GM19468 (cell line): ENCODE measurements around the gene CEACAM8.
"Not testable (repeated sequence)": the region's sequence is repeated elsewhere in the genome, so short reads cannot be mapped to it uniquely, and the experiment has no call there.

Source experiments
- ATAC-seq: cut with Tn5 transposase; IDR thresholded peaks from one replicate; pipeline ENCODE4 v1.9.1; 2021; ENCODE audit warnings: mild to moderate bottlenecking, moderate library complexity, moderate number of reproducible peaks; ENCODE audit not compliant: unreplicated experiment; ENCODE audit errors: extremely low read depth

The CEACAM8 gene

DNA sequence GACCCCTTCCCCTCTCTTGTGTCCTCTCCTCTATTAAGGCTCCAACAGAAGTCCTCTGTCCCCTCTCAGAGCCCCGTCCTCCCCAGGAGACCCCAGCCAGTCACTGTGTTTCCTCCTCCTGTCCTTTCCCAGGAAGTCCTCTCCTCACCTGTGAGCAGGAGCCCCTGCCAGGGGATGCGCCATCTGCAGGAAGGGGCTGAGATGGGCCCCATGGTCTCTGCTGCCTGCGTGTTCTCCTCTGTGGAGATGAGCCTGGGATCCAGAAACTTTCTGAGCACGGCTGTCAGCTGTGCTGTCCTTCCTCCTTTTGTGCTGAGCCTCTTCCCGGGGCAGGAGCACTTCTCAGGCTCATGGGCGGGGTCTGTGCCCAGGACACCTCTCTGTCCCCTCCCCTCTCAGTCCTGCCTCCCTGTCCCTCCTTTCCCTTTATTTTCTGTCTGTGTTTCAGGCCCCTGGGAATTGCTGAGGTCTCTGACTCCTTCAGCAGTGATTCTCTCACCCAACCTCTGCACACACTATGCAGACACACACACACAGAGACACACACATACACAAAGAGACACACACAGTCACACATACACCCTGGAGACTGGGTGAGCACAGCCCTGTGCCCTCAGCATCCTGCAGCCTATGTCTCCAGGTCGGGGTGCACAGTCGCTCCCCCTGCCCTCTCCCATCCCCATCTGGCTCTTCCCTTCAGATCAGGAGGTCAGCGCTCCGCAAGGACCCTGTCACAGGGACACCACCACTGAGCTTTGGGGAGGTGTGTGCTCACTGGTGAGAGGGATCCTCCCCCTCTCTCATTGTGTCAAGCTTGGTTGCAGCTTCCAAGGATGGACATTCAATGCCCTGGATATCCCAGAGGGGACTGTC lies at the start of gene CEACAM8:
Gene CEACAM8 (minus strand): TSS at position 308 of the 873 bp plus-strand sequence. CDS start 96 bp downstream, at position 212.
- ATAC-seq, result no peak

DNA sequence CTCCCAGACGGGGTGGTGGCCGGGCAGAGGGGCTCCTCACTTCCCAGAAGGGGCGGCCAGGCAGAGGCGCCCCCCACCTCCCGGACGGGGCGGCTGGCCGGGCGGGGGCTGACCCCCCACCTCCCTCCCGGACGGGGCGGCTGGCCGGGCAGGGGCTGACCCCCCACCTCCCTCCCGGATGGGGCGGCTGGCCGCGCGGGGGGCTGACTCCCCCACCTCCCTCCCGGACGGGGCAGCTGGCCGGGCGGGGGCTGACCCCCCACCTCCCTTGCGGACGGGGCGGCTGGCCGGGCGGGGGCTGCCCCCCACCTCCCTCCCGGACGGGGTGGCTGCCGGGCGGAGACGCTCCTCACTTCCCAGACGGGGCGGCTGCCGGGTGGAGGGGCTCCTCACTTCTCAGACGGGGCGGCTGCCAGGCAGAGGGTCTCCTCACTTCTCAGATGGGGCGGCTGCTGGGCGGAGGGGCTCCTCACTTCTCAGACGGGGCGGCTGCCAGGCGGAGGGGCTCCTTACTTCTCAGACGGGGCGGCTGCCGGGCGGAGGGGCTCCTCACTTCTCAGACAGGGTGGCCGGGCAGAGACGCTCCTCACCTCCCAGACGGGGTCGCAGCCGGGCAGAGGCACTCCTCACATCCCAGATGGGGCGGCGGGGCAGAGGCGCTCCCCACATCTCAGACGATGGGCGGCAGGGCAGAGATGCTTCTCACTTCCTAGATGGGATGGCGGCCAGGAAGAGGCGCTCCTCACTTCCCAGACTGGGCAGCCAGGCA lies 44.8 kb upstream of the CEACAM8 start:
- ATAC-seq, result not testable (repeated sequence)

DNA sequence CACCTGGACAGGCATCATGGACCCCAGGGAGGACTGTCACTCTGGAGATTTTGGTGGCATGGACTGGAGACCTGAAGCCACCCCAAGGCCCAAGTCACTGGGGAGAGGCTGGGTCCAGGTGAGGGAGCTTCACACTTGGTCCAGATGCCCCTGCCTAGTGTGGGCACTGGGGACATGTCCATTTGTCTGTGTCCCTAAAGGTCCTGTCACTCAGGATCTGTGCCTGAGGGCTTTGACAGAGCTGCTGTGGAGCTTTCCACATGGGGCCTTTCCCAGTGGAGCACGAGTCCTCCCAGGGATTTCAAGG lies 40.5 kb upstream of the CEACAM8 start:
- ATAC-seq, result no peak

DNA sequence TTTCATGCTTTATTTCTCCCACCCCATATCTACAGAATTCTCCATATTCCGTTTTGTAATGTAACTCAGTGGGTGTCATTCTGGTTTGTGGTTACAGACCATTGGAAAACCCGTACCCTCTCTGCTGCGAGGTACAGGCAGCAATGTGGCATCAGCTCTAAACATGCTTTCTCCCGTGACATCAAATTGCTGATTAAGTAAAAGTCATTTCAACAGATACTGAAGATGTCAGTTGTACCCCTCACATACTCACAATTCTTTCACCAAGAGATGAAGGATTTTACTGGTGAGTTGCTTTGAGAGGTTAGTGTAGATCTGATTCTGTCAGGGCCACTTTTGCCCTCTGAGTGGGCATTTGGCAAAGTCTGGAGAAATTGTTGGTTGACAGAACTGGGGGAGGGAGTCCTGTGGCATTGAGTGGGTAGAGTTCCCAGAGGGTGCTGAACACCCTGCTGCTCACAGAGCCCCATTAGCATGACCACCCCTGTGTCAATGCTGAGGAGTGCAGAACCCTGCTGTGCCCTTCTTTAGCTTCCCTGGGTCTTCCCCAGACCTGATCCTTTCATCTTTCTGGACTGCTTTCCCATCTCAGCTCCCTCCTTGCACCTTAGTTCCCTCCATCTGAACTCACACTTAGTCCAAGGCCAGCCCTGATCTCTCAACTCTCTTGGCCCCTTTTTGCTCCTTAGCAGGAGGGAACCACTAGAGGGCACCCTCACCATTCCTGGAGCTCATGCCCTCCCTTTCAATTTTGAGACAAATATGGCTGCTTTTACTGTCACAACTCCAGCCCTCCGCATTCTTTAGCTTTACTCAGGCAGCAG lies 39.9 kb upstream of the CEACAM8 start:
- ATAC-seq, result no peak

DNA sequence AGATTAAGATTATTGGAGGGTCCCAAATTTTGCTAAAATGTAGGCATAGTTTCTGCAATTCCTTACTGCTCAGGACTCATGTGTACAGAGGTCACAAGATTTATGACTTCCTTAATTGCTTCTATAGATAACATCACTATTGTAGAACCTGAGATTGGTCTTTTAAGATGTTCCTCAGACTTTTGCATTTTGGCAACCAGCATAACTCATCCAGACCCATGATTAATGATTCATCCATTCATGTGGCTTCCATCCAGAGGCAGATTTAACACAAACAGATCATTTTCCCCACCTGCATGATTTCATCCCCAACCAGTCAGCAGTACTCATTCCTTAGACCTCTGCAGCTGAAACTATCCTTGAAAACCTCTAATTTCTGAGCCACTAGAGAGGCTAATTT lies 34.5 kb upstream of the CEACAM8 start:
- ATAC-seq, result no peak

DNA sequence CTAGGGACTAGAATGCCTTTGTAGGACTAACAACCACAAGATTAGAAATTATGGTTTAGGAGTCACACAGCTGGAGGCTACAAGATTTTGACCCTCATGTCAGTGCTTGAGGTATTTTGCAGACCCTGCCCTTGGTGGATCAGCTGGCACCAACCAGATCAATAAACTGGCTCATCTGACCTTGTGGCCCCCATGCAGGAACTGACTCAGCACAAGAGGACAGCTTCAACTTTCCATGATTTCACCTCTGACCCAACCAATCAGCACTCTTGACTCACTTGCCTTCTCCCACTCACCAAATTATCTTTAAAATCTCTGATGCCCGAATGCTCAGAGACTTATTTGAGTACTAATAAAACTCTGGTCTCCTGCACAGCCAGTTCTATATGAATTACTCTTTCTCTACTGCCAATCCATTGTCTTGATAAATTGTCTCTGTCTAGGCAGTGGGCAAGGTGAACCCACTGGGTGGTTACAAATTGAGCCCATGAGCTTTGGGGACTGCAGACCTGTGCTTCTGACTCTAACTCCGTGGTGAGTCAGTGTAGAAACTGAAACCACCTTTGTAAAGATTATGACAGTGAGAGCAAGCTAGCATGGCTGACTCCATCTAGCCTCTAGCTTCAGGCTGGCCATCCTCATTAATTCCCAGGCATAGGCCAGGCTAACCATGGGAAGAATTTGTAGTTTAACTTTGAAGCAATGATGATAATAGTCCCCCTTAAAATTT lies 33.9 kb upstream of the CEACAM8 start:
- ATAC-seq, result no peak

DNA sequence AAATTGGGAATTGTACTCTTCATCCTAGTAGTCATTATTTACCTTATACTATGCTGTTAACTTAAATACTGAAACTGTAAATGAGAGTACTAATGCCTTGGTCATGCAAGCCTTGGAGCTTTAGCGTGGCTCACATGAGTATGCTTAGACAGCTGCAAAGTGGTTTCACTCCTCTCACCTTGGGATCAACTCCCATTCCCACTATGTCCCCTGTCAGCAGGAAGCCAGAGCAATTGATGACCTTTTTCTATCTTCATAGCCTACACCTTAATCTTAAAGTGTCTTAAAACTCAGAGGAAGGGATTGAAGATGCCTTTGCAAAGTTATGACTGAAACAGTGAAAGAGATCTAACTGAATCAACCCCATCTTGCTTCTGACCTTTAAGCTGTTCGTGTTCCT lies 33.2 kb upstream of the CEACAM8 start:
- ATAC-seq, result no peak

DNA sequence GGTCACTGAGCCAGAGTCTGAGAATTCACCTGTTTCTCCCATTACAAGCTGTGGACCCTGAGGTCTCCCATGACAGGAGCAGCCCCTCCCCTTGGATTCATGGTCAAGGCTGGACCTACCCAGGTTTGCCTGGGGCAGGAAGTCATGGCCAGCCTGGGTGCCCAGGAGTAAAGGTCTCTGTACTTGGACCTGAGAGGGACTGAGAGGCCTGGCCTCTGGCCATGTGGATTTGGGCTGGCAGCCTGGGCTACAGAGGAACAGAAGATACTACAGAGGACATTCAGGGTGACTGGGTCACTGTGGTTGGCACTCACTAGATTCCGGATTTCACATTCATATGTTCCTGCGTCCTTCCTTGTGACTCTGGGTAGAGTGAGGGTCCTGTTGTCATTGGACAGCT lies 31.5 kb upstream of the CEACAM8 start:
- ATAC-seq, result no peak

DNA sequence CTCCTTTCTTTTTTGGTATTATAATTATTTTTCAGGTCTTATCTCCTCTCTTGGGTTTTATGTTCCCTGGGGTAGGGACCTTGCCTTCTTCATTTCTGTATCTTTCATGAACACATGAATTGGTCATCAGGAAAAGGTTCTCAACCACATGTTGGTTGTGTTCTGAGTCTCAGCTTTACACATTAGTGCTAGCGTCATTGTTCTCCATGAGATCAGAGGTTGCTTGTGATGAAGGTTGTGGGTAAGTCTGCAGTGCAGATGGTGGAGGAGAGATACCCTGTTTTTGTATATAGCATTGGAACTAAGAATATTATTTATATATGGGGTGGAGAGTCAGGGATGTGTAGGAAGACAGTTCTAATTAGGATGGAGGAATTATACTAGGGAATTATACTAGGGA lies 24.5 kb upstream of the CEACAM8 start:
- no peak for ATAC-seq

DNA sequence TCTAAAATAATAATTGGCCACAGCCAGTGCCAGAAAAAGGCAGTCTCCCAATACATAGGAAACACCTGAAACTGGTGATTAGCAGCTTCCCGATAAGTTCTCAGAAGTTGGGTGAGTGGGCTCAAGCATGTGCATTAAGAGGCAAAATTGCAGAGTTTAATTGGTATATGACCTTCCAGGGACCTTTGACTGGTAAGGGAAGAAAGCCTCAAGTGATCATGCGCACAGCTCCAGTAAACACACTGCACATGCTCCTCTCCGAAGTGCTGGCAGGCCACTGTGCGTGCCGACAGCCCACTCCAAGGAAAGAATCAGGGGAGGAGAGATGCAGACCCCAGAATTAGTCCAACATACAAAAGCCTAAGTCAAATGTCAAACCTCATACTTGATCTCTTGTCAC lies 18.9 kb upstream of the CEACAM8 start:
- ATAC-seq, result no peak

DNA sequence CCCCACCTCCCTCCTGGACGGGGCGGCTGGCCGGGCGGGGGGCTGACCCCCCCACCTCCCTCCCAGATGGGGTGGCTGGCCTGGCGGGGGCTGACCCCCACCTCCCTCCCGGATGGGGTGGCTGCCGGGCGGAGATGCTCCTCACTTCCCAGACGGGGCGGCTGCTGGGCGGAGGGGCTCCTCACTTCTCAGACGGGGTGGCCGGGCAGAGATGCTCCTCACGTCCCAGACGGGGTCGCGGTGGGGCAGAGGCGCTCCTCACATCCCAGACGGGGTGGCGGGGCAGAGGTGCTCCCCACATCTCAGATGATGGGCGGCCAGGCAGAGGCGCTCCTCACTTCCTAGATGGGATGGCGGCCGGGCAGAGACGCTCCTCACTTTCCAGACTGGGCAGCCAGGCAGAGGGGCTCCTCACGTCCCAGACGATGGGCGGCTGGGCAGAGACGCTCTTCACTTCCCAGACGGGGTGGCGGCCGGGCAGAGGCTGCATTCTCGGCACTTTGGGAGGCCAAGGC lies 15.7 kb upstream of the CEACAM8 start:
- not testable (repeated sequence) for ATAC-seq

DNA sequence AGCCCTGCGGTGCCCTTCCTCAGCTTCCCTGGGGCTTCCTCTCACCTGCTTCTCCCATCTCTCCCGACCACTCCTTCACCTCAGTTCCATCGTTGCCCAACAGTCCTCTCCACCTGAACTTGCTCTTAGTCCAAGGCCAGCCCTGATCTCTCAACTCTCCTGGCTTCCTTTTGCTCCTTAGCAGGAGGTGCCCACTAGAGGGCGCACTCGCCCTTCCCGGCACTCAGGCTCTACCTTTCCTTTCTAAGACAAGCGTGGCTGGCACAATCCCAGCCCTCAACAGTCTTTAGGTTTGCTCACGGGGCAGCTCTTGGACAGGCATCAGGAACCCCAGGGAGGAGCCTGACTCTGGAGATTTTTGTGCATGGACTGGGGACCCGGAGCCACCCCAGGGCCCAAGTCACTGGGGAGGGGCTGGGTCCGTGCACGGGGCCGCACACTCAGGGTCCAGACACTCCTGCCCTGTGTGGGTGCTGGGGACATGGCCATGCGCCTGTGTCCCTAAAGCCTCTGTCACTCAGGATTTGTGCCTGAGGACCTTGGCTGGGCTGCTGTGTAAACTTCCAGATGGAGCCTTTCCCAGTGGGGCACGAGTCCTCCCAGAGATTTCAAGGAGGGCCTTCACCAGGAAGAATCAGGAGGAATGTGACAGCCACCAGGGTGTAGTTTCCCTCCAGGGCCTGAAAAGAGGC lies 12.1 kb upstream of the CEACAM8 start:
- no peak for ATAC-seq

DNA sequence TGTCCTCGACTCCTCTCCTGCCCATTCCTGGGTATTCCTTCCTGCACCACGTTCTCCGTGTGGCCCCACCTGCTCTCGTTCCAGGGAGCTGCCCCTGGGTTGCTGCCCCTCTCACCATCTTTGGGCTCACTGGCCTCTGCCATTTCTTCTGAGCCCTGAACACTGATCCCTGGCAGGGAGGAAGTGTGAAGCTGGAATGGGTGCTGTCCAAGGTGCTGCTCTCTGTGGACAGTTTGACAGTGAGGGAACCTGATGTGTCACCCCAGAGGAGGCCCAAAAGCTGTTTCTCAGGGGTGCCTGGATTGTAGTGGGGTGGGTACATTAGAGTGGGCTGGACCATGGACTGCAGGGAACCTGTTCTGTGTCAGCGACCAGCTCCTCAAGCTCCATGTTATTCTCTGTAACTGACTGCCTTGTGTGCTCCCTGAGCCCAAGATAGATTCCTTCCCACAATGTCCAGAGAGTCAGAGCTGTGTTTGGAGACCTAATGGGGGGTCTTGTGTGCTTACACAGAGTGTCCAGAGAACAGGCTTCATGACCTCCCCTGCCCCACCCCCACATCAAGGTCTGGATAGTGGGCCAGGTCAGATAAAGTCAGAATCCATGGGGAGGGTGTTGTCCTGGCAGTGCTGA lies 7.2 kb upstream of the CEACAM8 start:
- ATAC-seq, result no peak

DNA sequence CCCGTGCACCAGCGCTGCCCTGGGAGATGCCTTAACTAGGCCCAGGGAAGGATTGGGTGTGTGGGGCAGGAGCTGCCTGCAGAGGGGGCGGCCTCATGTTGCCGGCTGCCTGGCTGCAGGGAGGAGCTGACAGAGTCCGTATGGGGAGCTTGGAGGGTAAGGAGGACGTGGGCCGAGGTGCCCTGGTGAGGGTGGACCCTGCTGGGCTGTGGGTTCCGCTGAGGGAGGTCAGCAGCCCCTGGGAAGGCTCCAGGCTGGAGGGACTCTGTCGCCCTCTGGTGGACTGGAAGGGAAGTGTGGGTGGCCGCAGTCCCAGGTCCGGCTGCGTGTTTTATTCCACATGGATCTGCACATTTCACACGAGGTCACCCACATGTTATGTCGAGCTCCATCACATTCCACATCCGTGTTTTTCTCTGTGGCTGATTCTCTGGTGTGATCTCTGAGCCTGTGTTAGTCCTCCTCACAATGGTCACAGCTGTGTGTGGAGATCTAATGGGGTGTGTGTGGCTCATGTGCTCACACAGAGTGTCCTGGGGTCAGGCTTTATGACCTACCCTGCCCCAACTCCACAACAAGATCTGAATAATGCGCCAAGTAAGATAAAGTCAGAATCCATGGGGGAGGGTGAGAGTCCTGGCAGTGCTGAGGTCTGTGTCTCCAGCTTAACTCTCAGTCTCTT lies 1.8 kb upstream of the CEACAM8 start:
- ATAC-seq, result no peak

DNA sequence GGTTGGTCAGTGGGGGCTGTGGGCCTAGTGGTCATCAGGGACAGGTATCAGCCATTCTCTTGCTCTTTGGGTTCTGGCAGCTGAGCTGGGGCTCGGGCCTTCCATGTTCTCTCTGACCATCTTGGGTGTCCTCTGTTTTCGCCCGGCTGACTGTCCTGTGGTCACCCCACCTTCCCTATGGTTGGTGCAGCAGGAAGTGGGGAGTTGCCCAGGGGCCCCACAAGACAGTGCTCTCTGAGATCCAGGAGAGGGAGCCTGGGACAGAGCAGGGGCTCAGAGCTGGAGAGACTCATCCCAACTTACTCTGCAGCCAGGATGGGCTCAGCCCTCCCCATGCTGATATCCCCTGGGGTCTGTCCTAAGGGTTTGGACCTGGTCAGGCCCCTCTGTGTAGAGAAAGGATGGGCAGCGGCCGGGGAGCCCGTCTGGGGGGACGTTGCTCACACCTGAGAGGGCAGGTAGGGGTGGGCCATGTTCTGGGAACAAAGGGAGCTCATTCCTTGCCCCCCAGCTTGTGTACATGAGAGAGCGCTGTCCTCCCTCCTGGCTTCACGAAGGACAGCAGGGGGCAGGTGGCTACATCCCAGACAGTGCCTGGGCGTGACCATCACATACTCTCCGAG lies 937 bp upstream of the CEACAM8 start:
- no peak for ATAC-seq

DNA sequence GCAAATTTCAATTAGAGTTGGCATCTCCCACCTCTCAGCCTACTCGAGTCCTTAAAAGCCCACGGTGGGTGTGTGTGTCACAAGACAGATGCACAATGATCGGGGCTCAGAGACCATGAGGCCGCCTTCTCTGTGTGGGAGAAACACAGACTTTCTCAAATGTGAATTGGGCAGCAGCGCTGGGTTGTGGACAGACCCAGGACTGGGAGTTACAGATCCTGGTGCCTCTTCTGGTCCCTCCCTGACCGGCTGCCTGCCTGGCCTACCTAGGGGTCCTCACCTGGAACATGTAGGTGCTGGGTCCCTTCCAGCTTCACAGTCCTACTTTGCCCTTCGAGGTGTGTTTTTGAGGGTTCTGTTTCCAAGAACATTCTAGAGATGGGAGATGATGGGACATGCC lies 4.9 kb downstream of the CEACAM8 start:
- no peak for ATAC-seq

DNA sequence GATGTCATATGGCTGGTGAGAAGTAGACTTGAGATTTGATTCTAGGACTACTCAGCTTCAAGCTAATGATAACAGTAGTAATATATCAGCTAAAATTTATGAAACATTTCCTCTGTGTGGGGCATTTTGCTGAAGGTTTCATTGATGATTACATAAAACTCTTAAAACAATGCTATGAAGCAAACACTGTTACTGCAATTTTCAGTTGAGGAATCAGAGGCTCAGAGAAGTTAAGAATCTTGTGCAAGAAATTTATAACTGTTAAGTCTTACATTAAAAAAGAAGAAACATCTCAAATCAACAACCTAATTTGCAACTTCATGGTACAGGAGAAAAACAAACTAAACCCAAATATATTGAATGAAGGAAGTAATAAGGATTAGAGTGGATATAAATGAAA lies 10.3 kb downstream of the CEACAM8 start:
- no peak for ATAC-seq

DNA sequence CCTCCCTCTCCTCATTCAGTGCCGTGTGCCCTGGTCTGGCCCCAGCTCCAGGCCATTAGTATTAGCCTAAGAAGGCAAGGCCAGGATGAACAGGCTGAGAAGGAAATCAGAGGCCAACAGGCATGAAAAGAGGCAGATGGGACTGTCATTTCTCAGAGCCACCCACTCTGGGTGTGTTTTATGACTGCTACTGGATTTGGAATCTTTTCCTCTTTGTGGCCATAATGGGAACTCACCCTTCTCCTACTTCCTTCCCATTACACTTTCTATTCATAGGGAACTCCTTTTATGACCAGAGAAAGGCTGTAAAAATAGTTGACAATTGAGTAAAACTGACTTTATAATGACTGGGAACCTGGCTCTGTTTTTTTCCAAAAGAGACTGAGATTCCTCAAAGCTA lies 17.7 kb downstream of the CEACAM8 start:
- no peak for ATAC-seq
